HepG2 (cell line): ENCODE data around the gene MAP3K3. TPM values are rescaled to one million over a fixed set of nuclear protein-coding genes. Genes with fewer than 3 reads are reported as not detected.

Experiments used
- SOX5 ChIP-seq: IDR thresholded peaks from 2 replicates; pipeline ENCODE4 v1.6.1; 2016; ENCODE audit warnings: borderline replicate concordance
- ZBTB40 ChIP-seq, 2 experiments: fragments of 450-650 bp in 1 of 2; sonication (generic) in 1 of 2; formaldehyde crosslinking in 1 of 2; IDR thresholded peaks; 2 replicates each; pipeline versions ENCODE4 v1.6.1 to v1.8.0; 2016 to 2022; ENCODE audit warnings: antibody characterized with exemption in 1 of 2, mild to moderate bottlenecking in 1 of 2, missing genetic modification reagents in 1 of 2
- polyA plus RNA-seq, 8 experiments: library from polyadenylated mRNA; depleted of rRNA in 3 of 8; stranded (reverse) in 7 of 8; unstranded in 1 of 8; fragments of >200 nt; fragmentation: Illumina TruSeq in 4 of 8; extraction: Trizol in 4 of 8; gene quantifications; 2 replicates each; pipeline versions ENCODE4 v1.2.1 to v1.2.3, GENCODE V29; 2011 to 2016; ENCODE audit warnings: low read depth in 4 of 8, missing spikeins in 1 of 8, mixed read lengths in 1 of 8; ENCODE audit not compliant: insufficient read depth in 1 of 8
- total RNA-seq, 5 experiments: library from RNA; depleted of rRNA; stranded (reverse); fragments of >200 nt; fragmentation: Illumina TruSeq; extraction: Trizol; gene quantifications; 2 replicates each; pipeline ENCODE4 v1.2.3, GENCODE V29; 2016; ENCODE audit warnings: low read depth in 1 of 5

Gene MAP3K3
- total and polyA plus RNA-seq, 2 of the 13 experiments (the other 11 are each of a cell fraction or from before 2014, with no cell fraction given), result 17.7 to 21.8 TPM

GRCh38 chr17:63698381-63698885, 76.2 kb downstream of the MAP3K3 start (continued):
- TF ChIP-seq ZBTB40 (IDR thresholded peaks at IDR 0.05) (no peak), ZBTB40 (CRISPR knock-in tag; IDR thresholded peaks at IDR 0.05) (0 out of 2 replicates have a peak, but pooled peaks have one; percentile 26), SOX5 (CRISPR knock-in tag) (no peak)
